Endothelial cell of umbilical vein (primary cell): Measurements from ENCODE around the gene FUT4. TPM values are rescaled to one million over a fixed set of nuclear protein-coding genes. Genes with fewer than 3 reads are reported as not detected.

Experiments used
- BruUV-seq: library from RNA; stranded (reverse); fragments of 400-500 nt; replicated peaks from 2 replicates; lab custom pipeline; 2021; lab: Mats Ljungman, UMichigan
- CTCF ChIA-PET: fragments of 300-600, 350-600 bp; sonication (Branson Sonifier 250); formaldehyde crosslinking; loops from one replicate; lab custom pipeline; 2021; ENCODE audit warnings: antibody characterized with exemption, inconsistent platforms; lab: Charles Lee
- POLR2A ChIA-PET: fragments of 300-600, 350-600 bp; sonication (Branson Sonifier 250); formaldehyde crosslinking; loops from one replicate; lab custom pipeline; 2021; ENCODE audit warnings: antibody characterized with exemption, inconsistent platforms; lab: Charles Lee
- DNase-seq: peaks from one replicate; pipeline ENCODE4 v3.0.0-alpha.2; 2011; ENCODE audit warnings: low read depth, low spot score
- FAIRE-seq: peaks from 2 replicates; lab custom pipeline; 2011; peaks lifted over from hg19 to GRCh38; lab: Jason Lieb, UNC
- H2AFZ ChIP-seq: 2 replicates; pipeline ENCODE4 v1.6.0; 2012; ENCODE audit warnings: low read depth, low read length, control low read depth, inconsistent platforms
- H3K27ac ChIP-seq: 2 replicates; pipeline ENCODE4 v1.5.1; 2011; ENCODE audit warnings: low read depth, mild to moderate bottlenecking, control low read depth, low read length, moderate library complexity; ENCODE audit not compliant: insufficient read depth
- H3K27me3 ChIP-seq, 2 experiments: 2 replicates each; pipeline versions ENCODE4 v1.6.0 to v1.6.1; 2011; ENCODE audit warnings: low read length in 2 of 2, mixed read lengths in 1 of 2; ENCODE audit not compliant: control insufficient read depth in 2 of 2, insufficient read depth in 2 of 2
- H3K36me3 ChIP-seq, 2 experiments: 2 replicates in 1 of 2; 3 replicates in 1 of 2; pipeline ENCODE4 v1.5.1; 2011; ENCODE audit warnings: low read length in 2 of 2, mild to moderate bottlenecking in 1 of 2, moderate library complexity in 1 of 2; ENCODE audit not compliant: control insufficient read depth in 2 of 2, insufficient read depth in 2 of 2; ENCODE audit errors: extremely low read depth in 1 of 2
- H3K4me1 ChIP-seq: 3 replicates; pipeline ENCODE4 v1.5.1; 2011; ENCODE audit warnings: mild to moderate bottlenecking, low read length; ENCODE audit not compliant: control insufficient read depth, insufficient read depth; ENCODE audit errors: extremely low read depth
- H3K4me2 ChIP-seq: 2 replicates; pipeline ENCODE4 v1.6.1; 2011; ENCODE audit warnings: low read length, control low read depth, mixed read lengths; ENCODE audit not compliant: insufficient read depth
- H3K4me3 ChIP-seq, 3 experiments: fragments of 200-600 bp in 1 of 3; sonication (generic), shearing (Covaris generic) in 1 of 3; replicated peaks in 1 of 3; 2 replicates each; pipeline ENCODE4 v1.5.1; 2011 to 2016; ENCODE audit warnings: control low read depth in 3 of 3, low read length in 3 of 3, mild to moderate bottlenecking in 2 of 3, inconsistent platforms in 1 of 3, low read depth in 1 of 3, moderate library complexity in 1 of 3; ENCODE audit not compliant: insufficient read depth in 1 of 3
- H3K79me2 ChIP-seq: 2 replicates; pipeline ENCODE4 v1.6.0; 2012; ENCODE audit warnings: low read length, inconsistent platforms; ENCODE audit not compliant: control insufficient read depth, insufficient read depth
- H3K9ac ChIP-seq: replicated peaks from 2 replicates; pipeline ENCODE3; 2011; ENCODE audit warnings: low read length, control low read depth; ENCODE audit not compliant: insufficient read depth; ENCODE audit errors: extremely low read depth
- H3K9me1 ChIP-seq: replicated peaks from 3 replicates; pipeline ENCODE4 v1.6.0; 2011; ENCODE audit warnings: mild to moderate bottlenecking, low read length; ENCODE audit not compliant: control insufficient read depth, insufficient read depth; ENCODE audit errors: extremely low read depth
- H3K9me3 ChIP-seq: replicated peaks from 2 replicates; pipeline ENCODE4 v1.5.1; 2012; ENCODE audit warnings: low read length, inconsistent platforms; ENCODE audit not compliant: control insufficient read depth, insufficient read depth
- H4K20me1 ChIP-seq: replicated peaks from 2 replicates; pipeline ENCODE3; 2011; ENCODE audit warnings: mild to moderate bottlenecking, low read length; ENCODE audit not compliant: control insufficient read depth, insufficient read depth; ENCODE audit errors: extremely low read depth
- EZH2 ChIP-seq: IDR thresholded peaks from 2 replicates; pipeline ENCODE4 v1.6.1; 2012; ENCODE audit warnings: borderline replicate concordance, low read depth, mild to moderate bottlenecking, moderate library complexity, low read length, inconsistent platforms; ENCODE audit not compliant: severe bottlenecking
- JUN ChIP-seq: IDR thresholded peaks from 2 replicates; pipeline ENCODE4 v1.6.1; 2011; ENCODE audit warnings: borderline replicate concordance, low read depth; ENCODE audit not compliant: insufficient read length, insufficient read depth
- MYC ChIP-seq: IDR thresholded peaks from one replicate; pipeline ENCODE4 v1.6.1; 2011; ENCODE audit warnings: mild to moderate bottlenecking, low read depth, low read length
- POLR2A ChIP-seq: IDR thresholded peaks from 2 replicates; pipeline ENCODE4 v1.6.1; 2012; ENCODE audit warnings: low read depth, mild to moderate bottlenecking, control low read depth, low read length
- dilution Hi-C: fragments of 300-500 bp; cut with MboI; formaldehyde crosslinking; loops from one replicate; pipeline ENCODE4 v1.15.0; 2019; ENCODE audit warnings: low sequenced_read_pairs; ENCODE audit not compliant: extremely low pct_ligation_motif_present
- intact Hi-C: fragments of 100-400 bp; cut with micrococcal nuclease; formaldehyde crosslinking; loops from one replicate; pipeline ENCODE4 v1.10.0; 2022
- polyA plus RNA-seq, 4 experiments: library from polyadenylated mRNA; depleted of rRNA in 3 of 4; stranded (reverse) in 3 of 4; unstranded in 1 of 4; fragments of >200 nt; gene quantifications; 2 replicates each; pipeline versions ENCODE4 v1.2.1 to v1.2.3, GENCODE V29; 2011 to 2012; ENCODE audit warnings: missing spikeins in 1 of 4
- total RNA-seq: library from RNA; stranded (reverse); gene quantifications from 2 replicates; pipeline ENCODE4 v1.2.3, GENCODE V29; 2021

FUT4 gene
- total and polyA plus RNA-seq, 2 donors (not counting 3 experiments of a cell fraction or from before 2014, with no cell fraction given), result 2.4 to 5.3 TPM

DNA sequence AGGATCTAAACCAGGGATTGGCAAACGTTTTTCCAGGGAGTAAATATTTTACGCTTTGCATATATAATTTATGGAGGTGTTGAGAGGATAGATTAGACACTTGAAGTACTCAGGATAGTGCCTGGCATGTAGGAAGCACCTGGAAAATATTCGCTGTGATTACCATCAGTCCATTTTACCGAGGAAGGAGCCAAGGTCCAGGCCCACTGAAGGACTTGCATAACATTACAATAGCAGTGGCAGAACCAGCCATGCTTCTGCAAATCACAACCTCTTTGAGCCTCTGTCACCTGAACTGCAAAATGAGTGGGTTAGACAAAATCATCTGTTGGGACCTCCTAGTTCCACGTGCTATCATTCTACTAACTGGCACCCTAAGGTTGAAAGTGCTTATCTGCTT lies 5.4 kb downstream of the FUT4 start:
- H3K27me3 ChIP-seq, result no peaks in the 10 kb centered on the region
- no peak for FAIRE-seq
- H3K9me3 ChIP-seq, result no peaks in the 10 kb centered on the region
- intact Hi-C loops, result loop anchor here (10.0 kb wide), 2 partner anchors 216 to 346 kb away; partner anchors contain the start of gene AMOTL1
- no peak for DNase-seq
- no TSS peak for BruUV-seq
- CTCF ChIA-PET, result interaction anchor here (1.4 kb wide), 1 partner anchor 29 kb away, joined by 4 read pairs; no protein-coding TSS in a partner anchor
- H3K4me1 ChIP-seq, result peaks cover 12% of the 10 kb centered on the region
- no peak for TF ChIP-seq MYC
- no peak for TF ChIP-seq EZH2
- TF ChIP-seq POLR2A, result no peak
- no peak overlapping the region for H3K4me3 ChIP-seq
- no peaks in the 10 kb centered on the region for H3K36me3 ChIP-seq
- POLR2A ChIA-PET, result no interaction called here
- no peaks in the 10 kb centered on the region for H4K20me1 ChIP-seq
- H3K9me1 ChIP-seq, result no peaks in the 10 kb centered on the region
- dilution Hi-C loops, result no loop called here
- no peak overlapping the region for H3K27ac ChIP-seq
- H2AFZ ChIP-seq, result no peak overlapping the region
- no peak overlapping the region for H3K4me2 ChIP-seq
- H3K9ac ChIP-seq, result no peak overlapping the region
- peaks cover 9% of the 10 kb centered on the region for H3K79me2 ChIP-seq

DNA sequence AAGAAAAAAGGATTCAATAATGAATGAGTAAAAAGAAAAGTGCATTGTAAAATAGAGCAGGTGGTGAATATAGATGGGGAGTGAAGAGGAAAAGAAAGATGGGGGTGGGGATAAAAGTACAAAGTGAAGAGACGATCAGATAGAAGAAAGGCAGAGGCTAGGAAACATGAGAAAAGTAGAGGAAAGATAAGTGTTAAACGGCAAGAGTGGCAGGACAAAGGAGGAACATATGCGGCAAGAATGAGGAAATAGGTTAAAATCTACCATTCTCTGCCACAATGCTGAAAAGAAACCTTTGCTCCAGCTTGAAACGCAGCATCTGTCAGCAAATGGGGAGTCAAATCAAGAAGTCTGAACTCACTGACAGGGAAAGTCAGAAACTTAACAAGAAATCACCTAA lies 6.8 kb downstream of the FUT4 start:
- no peak for FAIRE-seq
- Histone ChIP-seq H3K4me1 (peaks cover 5% of the 10 kb centered on the region), H3K36me3 (no peaks in the 10 kb centered on the region), H3K9ac (no peak overlapping the region), H2AFZ (no peak overlapping the region), H4K20me1 (no peaks in the 10 kb centered on the region), H3K27me3 (no peaks in the 10 kb centered on the region), H3K4me2 (no peak overlapping the region), H3K9me1 (no peaks in the 10 kb centered on the region), H3K79me2 (peaks cover 2% of the 10 kb centered on the region), H3K4me3 (no peak overlapping the region), H3K27ac (no peak overlapping the region), H3K9me3 (no peaks in the 10 kb centered on the region)
- POLR2A ChIA-PET, result no interaction called here
- no peak for TF ChIP-seq JUN
- DNase-seq, result no peak
- intact Hi-C loops, result no loop called here
- BruUV-seq, result no TSS peak
- dilution Hi-C loops, result no loop called here
- CTCF ChIA-PET, result interaction anchor here (1.1 kb wide), 1 partner anchor 15 kb away, joined by 3 read pairs; no protein-coding TSS in a partner anchor
